ENCODE results near the gene TYW1B. TPM values are rescaled to one million over a fixed set of nuclear protein-coding genes. Genes with fewer than 3 reads are reported as not detected.
"Not testable (repeated sequence)": the region's sequence is repeated elsewhere in the genome, so short reads cannot be mapped to it uniquely, and the experiment has no call there.

TYW1B gene
- total RNA-seq, 1 donor, result 3.3 TPM

- H3K4me1 ChIP-seq (ENCODE audit: insufficient read depth, low read length); H3K9me3 ChIP-seq (ENCODE audit: low read depth, low read length); H3K27me3 ChIP-seq (ENCODE audit: insufficient read depth, low read length); H3K4me3 ChIP-seq (ENCODE audit: low read length): not testable (repeated sequence)
Measured at GRCh38 chr7:72648574-72648973, 179.4 kb downstream of the TYW1B start.

DNA sequence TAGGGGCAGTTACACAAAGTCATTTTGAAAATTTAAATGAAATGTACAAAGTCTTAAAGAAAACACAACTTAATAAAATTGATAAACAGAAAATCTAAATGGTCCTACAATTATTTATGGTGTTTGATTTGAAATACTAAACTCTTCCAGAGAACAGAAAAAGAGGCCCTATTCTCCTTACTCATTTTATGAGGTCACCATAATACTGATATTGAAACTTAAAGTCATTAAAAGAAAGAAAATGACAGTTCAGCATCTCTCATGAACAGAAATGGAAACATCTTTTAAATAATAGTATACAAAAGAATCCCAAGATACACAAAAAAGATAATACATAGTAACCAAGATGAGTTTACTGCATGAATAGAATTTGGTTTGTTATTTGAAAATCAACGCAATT lies 184.3 kb downstream of the TYW1B start:
- H3K9me3 ChIP-seq (ENCODE audit: low read depth, low read length); H3K27me3 ChIP-seq (ENCODE audit: insufficient read depth, low read length); H3K4me1 ChIP-seq (ENCODE audit: insufficient read depth, low read length); H3K4me3 ChIP-seq (ENCODE audit: low read length): not testable (repeated sequence)

DNA sequence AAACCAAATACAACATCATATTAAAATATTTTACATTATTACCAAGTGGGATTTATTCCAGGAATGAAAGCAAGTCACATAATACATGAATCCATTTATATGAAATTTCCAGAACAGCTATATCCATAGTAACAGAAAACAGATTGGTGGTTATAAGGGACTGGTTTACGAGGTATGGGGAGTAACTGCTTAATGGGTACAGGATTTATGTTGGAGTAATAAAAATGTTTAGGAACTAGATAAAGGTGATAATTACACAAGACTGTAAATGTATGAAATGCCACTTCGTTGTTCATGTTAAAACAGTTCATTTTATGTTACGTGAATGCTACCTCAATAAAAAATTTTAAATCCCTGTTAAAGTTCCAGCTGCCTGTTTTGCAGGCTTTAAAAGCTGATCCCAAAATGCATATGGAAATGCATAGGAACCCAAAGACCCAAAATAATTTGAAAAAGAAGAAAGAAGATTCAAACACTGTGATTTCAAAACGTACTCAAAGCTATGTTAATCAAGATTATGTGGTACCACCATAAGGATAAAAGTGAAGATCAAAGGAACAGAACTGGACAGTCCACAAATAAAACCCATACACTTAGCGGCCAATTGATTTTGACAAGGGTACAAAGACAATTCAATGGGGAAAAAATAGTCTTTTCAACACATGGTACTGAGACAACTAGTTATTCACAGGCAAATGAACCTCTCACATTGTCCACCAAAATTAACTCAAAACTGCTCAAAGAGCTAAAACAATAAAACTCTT lies 186.3 kb downstream of the TYW1B start:
- H3K27me3 ChIP-seq (ENCODE audit: insufficient read depth, low read length); H3K4me1 ChIP-seq (ENCODE audit: insufficient read depth, low read length); H3K9me3 ChIP-seq (ENCODE audit: low read depth, low read length); H3K4me3 ChIP-seq (ENCODE audit: low read length): not testable (repeated sequence)

- not testable (repeated sequence) for H3K9me3 ChIP-seq (ENCODE audit: low read depth, low read length); H3K4me1 ChIP-seq (ENCODE audit: insufficient read depth, low read length); H3K27me3 ChIP-seq (ENCODE audit: insufficient read depth, low read length); H3K4me3 ChIP-seq (ENCODE audit: low read length)
Measured at GRCh38 chr7:72640740-72641139, 187.3 kb downstream of the TYW1B start.

- not testable (repeated sequence) for H3K4me1 ChIP-seq (ENCODE audit: insufficient read depth, low read length); H3K9me3 ChIP-seq (ENCODE audit: low read depth, low read length); H3K4me3 ChIP-seq (ENCODE audit: low read length); H3K27me3 ChIP-seq (ENCODE audit: insufficient read depth, low read length)
Measured at GRCh38 chr7:72635273-72635908, 192.6 kb downstream of the TYW1B start.

DNA sequence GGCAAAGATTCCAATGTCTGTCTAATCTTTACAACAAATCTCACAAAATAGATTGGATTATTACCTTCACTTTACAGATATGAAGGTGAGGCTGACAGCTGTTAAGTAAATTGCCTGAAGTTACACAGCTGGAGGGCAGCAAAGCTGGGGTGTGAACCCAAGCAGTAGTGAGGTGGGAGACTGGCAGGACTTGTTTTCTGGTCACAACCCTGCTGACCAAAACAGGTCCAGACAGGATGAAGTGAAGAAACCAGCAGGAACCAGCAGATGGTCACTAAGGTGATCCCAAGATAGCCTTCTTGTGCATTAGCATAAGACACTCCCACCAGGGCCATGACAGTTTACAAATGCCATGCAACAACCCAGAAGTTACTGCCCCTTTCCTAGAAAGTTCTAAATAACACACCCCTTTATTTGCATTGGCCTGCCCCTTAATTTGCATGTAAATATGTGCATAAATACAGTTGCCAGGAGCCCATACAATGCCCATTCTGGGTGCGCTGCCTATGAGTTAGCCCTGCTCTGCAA lies 195.2 kb downstream of the TYW1B start:
- not testable (repeated sequence) for H3K4me3 ChIP-seq (ENCODE audit: low read length); H3K9me3 ChIP-seq (ENCODE audit: low read depth, low read length); H3K27me3 ChIP-seq (ENCODE audit: insufficient read depth, low read length); H3K4me1 ChIP-seq (ENCODE audit: insufficient read depth, low read length)

DNA sequence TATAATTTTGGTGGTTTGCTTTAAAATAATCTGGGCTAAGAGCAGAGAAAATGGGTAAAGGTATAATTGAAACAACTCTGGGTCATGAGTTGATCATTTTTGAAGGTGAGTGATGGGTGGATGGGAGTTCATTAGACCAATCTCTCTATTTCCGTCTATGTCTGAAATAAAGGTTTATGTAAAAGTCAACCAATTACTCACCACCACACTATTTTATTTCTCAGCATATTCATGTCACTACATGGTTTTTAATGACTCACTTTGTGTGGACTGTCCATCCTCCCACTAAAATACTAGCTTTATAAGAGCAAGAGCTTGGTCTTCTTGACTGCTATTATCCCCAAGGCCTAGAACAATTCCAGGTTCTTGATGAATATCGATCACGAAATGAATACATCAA lies 199.6 kb downstream of the TYW1B start:
- not testable (repeated sequence) for H3K9me3 ChIP-seq (ENCODE audit: low read depth, low read length); H3K4me3 ChIP-seq (ENCODE audit: low read length); H3K27me3 ChIP-seq (ENCODE audit: insufficient read depth, low read length); H3K4me1 ChIP-seq (ENCODE audit: insufficient read depth, low read length)

GRCh38 chr7:72626428-72627011 lies 201.5 kb downstream of the TYW1B start:
- not testable (repeated sequence) for H3K9me3 ChIP-seq (ENCODE audit: low read depth, low read length); H3K27me3 ChIP-seq (ENCODE audit: insufficient read depth, low read length); H3K4me3 ChIP-seq (ENCODE audit: low read length); H3K4me1 ChIP-seq (ENCODE audit: insufficient read depth, low read length)

DNA sequence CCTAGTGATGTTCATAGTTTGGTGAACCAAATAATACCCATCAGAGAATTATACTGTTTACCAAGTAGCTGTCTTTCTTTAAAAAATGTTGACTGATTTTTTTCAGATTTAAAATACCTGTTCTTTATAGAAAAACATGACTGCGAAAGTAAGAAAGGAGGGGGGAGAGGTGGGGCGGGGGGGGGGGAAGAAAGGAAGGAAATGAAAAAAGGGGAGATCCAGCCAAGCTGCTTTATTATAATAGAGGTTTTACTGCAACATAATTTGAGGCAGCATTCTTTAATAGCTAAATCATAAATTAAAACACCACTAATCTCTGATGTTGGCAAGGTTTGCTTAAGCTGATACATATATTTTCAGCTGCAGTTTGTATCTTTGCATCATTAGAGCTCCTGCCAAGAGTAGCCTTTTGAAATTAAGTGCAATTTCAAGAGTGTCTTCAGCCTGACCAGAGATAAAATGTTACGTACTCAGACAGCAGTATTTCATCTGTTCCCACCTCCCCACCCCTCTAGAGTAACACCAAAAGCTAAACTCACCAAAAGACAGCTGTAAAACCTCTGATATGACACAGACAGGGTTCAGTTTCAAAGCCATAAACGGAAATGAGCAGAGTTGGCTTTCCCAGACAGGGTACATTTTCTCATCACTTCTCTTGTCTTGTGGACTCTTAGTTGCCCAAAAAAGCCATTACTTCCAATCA lies 202.1 kb downstream of the TYW1B start:
- H3K4me1 ChIP-seq (ENCODE audit: insufficient read depth, low read length); H3K9me3 ChIP-seq (ENCODE audit: low read depth, low read length): not testable (repeated sequence)

DNA sequence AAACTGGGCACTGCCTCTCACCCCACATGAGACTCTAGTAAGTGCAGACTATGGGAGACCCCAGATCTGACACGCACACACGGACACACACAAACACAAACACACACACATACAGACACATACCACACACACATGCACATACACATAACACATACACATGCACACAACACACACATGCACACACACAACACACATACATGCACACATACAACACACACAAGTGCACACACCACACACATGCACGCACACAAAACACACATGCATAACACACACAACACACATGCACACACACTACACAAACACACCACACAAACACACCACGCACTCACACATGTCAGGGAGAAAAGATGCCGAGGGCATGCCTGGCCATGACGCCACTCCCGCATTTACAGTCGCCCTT lies 205.5 kb downstream of the TYW1B start:
- H3K4me3 ChIP-seq (ENCODE audit: low read length), result no peak overlapping the region
- no peaks in the 10 kb centered on the region for H3K9me3 ChIP-seq (ENCODE audit: low read depth, low read length)
- H3K4me1 ChIP-seq (ENCODE audit: insufficient read depth, low read length), result no peaks in the 10 kb centered on the region
- H3K27me3 ChIP-seq (ENCODE audit: insufficient read depth, low read length), result no peaks in the 10 kb centered on the region

More for the DNA sequence above, 202.1 kb downstream of the TYW1B start:
- not testable (repeated sequence) for H3K27me3 ChIP-seq (ENCODE audit: insufficient read depth, low read length); H3K4me3 ChIP-seq (ENCODE audit: low read length)

GRCh38 chr7:72621761-72622187 lies 206.2 kb downstream of the TYW1B start:
- not testable (repeated sequence) for H3K27me3 ChIP-seq (ENCODE audit: insufficient read depth, low read length); H3K4me1 ChIP-seq (ENCODE audit: insufficient read depth, low read length); H3K4me3 ChIP-seq (ENCODE audit: low read length); H3K9me3 ChIP-seq (ENCODE audit: low read depth, low read length)

GRCh38 chr7:72620923-72621322 lies 207.1 kb downstream of the TYW1B start:
- not testable (repeated sequence) for H3K9me3 ChIP-seq (ENCODE audit: low read depth, low read length); H3K4me1 ChIP-seq (ENCODE audit: insufficient read depth, low read length); H3K27me3 ChIP-seq (ENCODE audit: insufficient read depth, low read length); H3K4me3 ChIP-seq (ENCODE audit: low read length)

DNA sequence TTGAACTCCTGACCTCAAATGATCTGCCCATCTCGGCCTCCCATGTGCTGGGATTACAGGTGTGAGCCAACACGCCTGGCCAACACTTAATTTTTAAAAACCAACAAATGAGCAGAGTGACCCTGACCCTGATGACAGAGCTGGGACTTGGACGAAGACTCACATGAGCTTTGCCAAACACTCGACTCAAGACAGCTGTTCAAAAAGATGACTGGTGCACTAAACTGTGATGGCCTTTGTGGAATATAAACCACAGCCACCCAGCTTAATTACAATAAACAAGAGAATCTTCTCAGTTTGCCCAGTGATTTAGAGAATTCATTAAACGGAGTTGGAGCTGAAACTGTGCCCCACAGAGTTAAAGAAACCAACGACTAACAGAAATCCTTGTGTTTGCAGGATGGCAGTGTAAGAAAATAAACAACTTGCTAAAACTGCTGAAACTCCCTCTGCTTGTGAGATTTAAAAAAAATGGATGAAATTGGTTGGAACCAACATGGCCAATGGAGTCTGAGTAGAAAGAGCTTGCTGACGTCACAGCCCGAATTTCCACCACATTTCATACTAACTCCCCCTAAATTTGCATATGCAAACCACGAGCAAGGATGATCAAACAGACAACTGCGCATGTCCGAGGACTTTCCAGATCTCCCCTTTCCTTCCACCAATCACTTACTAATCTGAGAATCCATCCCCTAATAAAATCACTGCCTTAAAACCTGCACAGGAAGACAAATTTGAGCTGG lies 209.4 kb downstream of the TYW1B start:
- not testable (repeated sequence) for H3K9me3 ChIP-seq (ENCODE audit: low read depth, low read length); H3K4me1 ChIP-seq (ENCODE audit: insufficient read depth, low read length); H3K27me3 ChIP-seq (ENCODE audit: insufficient read depth, low read length); H3K4me3 ChIP-seq (ENCODE audit: low read length)

- not testable (repeated sequence) for H3K4me3 ChIP-seq (ENCODE audit: low read length); H3K9me3 ChIP-seq (ENCODE audit: low read depth, low read length); H3K4me1 ChIP-seq (ENCODE audit: insufficient read depth, low read length); H3K27me3 ChIP-seq (ENCODE audit: insufficient read depth, low read length)
Measured at GRCh38 chr7:72609761-72610160, 218.2 kb downstream of the TYW1B start.

GRCh38 chr7:72607988-72608387 lies 220.0 kb downstream of the TYW1B start:
- not testable (repeated sequence) for H3K4me1 ChIP-seq (ENCODE audit: insufficient read depth, low read length); H3K4me3 ChIP-seq (ENCODE audit: low read length); H3K9me3 ChIP-seq (ENCODE audit: low read depth, low read length); H3K27me3 ChIP-seq (ENCODE audit: insufficient read depth, low read length)

Measured in mononuclear cell (primary cell).